Sigmoid colon (tissue), 4 donors: ENCODE data around the gene TNS2.
"Not testable (repeated sequence)": the region's sequence is repeated elsewhere in the genome, so short reads cannot be mapped to it uniquely, and the experiment has no call there.

Experiments used
- POLR2A ChIP-seq, 2 donors: fragments of 450-650 bp; IDR thresholded peaks; one replicate each; pipeline ENCODE4 v1.6.1; 2016; ENCODE audit warnings: antibody characterized with exemption in 2 of 2, mild to moderate bottlenecking in 2 of 2, moderate library complexity in 2 of 2
- POLR2AphosphoS5 ChIP-seq, 4 donors: sonication (generic); formaldehyde crosslinking; IDR thresholded peaks; one replicate each; pipeline ENCODE4 v1.6.1; 2017; ENCODE audit warnings: antibody characterized with exemption in 4 of 4
- TF ChIP-seq, protein P1 (sequence below), 4 experiments: fragments of 450-650 bp in 3 of 4; fragments of 200-600 bp in 1 of 4; IDR thresholded peaks; one replicate each; pipeline ENCODE4 v1.5.1; 2016 to 2019; ENCODE audit warnings: antibody characterized with exemption in 4 of 4, mild to moderate bottlenecking in 3 of 4, moderate library complexity in 2 of 4

DNA sequence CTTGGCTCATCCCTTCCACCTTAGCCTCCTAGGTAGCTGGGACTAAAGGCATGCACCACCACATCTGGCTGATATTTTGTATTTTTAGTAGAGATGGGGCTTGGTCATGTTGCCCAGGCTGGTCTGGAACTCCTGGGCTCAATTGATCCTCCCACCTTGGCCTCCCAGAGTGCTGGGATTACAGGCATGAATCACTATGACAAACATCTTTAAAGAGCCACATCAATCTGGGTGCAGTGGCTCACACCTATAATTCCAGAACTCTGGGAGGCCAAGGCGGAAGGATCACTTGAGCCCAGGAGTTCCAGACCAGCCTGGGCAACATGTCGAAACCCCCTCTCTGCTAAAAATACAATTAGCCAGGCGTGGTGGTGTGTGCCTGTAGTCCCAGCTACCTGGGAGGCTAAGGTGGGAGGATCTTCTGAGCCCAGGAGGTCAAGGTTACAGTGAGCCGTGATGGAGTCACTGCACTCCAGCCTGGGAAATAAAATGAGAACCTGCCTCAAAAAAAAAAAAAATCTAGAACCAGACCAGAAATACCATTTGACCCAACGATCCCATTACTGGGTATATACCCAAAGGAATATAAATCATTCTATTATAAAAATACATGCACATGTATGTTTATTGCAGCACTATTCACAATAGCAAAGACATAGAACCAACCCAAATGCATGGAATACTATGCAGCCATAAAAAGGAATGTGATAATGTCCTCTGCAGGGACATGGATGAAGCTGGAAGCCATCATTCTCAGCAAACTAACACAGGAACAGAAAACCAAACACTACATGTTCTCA lies 45.1 kb downstream of the TNS2 start:
- TF ChIP-seq, protein P1, sequence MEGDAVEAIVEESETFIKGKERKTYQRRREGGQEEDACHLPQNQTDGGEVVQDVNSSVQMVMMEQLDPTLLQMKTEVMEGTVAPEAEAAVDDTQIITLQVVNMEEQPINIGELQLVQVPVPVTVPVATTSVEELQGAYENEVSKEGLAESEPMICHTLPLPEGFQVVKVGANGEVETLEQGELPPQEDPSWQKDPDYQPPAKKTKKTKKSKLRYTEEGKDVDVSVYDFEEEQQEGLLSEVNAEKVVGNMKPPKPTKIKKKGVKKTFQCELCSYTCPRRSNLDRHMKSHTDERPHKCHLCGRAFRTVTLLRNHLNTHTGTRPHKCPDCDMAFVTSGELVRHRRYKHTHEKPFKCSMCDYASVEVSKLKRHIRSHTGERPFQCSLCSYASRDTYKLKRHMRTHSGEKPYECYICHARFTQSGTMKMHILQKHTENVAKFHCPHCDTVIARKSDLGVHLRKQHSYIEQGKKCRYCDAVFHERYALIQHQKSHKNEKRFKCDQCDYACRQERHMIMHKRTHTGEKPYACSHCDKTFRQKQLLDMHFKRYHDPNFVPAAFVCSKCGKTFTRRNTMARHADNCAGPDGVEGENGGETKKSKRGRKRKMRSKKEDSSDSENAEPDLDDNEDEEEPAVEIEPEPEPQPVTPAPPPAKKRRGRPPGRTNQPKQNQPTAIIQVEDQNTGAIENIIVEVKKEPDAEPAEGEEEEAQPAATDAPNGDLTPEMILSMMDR (IDR thresholded peaks at IDR 0.05): not testable (repeated sequence)
- TF ChIP-seq POLR2A, POLR2AphosphoS5 (IDR thresholded peaks at IDR 0.05): not testable (repeated sequence)
